Measurements from ENCODE around the gene PCDHGA11. TPM values are rescaled to one million over a fixed set of nuclear protein-coding genes. Genes with fewer than 3 reads are reported as not detected.

The PCDHGA11 gene
- total and polyA plus RNA-seq, 10 of the 15 experiments (the other 5 are each of a cell fraction or from before 2014, with no cell fraction given) = 0.21 to 3.4 (median 2.2) TPM

- ChIA-PET RAD21 (ENCODE audit: unreplicated experiment) (no interaction called here), CTCF (interaction anchor here (0.9 to 1.4 kb wide), 4 partner anchors 10 to 171 kb away, joined by 3 read pairs; partner anchors contain the start of genes PCDHGA10 and PCDHGA7)
- WGBS (ENCODE audit: insufficient coverage, insufficient replicate concordance, low lambda C conversion rate, missing lambda C conversion rate) = 83% methylated on average over 38 of the region's 38 CpGs
These were observed 28.2 kb upstream of the PCDHGA11 start, which contains the start of gene PCDHGA8 for GRCh38 chr5:141392429-141393198. Gene PCDHGA8, plus strand, starts transcription at chr5:141392633. Its CDS starts 181 bp downstream, at chr5:141392814.

More at GRCh38 chr5:141392429-141393198, 28.2 kb upstream of the PCDHGA11 start, which contains the start of gene PCDHGA8:
- no peak for DNase-seq (ENCODE audit: low read depth, low spot score)
- BruUV-seq (replicated peaks) = no TSS peak
- no peaks in the 10 kb centered on the region for H3K36me3 ChIP-seq (ENCODE audit: control insufficient read depth in 2 of 2, insufficient read depth in 2 of 2, low read length in 1 of 2)
- no peak for FAIRE-seq
- H3K79me2 ChIP-seq (ENCODE audit: control insufficient read depth, insufficient read depth, low read length) = no peaks in the 10 kb centered on the region
- H4K20me1 ChIP-seq (ENCODE audit: control insufficient read depth, insufficient read depth) = no peaks in the 10 kb centered on the region
- no peak within 1 kb of the TSS for H3K27ac ChIP-seq (ENCODE audit: control insufficient read depth, insufficient read depth)
- H3K4me3 ChIP-seq = no peak within 1 kb of the TSS
- SMC1A ChIA-PET (ENCODE audit: uncharacterized antibody, unreplicated experiment) = interaction anchor here (1.4 kb wide), 1 partner anchor 165 kb away, joined by 4 read pairs; no protein-coding TSS in a partner anchor
- H3K9ac ChIP-seq (ENCODE audit: control insufficient read depth, insufficient read depth, low read length) = no peak within 1 kb of the TSS
- peaks cover 5% of the 10 kb centered on the region; the same call in 2 of the 3 replicates for H3K9me3 ChIP-seq (replicated peaks; ENCODE audit: control insufficient read depth, insufficient read depth, low read length)
- TF ChIP-seq NFIC (IDR thresholded peaks at IDR 0.05; ENCODE audit: low read depth, low read length) = no peak
- no peak for TF ChIP-seq JUNB (IDR thresholded peaks at IDR 0.05)
- no peak for TF ChIP-seq DPF2 (IDR thresholded peaks at IDR 0.05)
- TF ChIP-seq RELB (IDR thresholded peaks at IDR 0.05; ENCODE audit: low read depth) = no peak
- no peak for TF ChIP-seq NR2C1 (IDR thresholded peaks at IDR 0.05)
- no peak for TF ChIP-seq ATF3 (IDR thresholded peaks at IDR 0.05; ENCODE audit: borderline replicate concordance, extremely low read depth, low read depth, low read length)
- no peak for TF ChIP-seq WRNIP1 (IDR thresholded peaks at IDR 0.05; ENCODE audit: borderline replicate concordance, low read depth, low read length)
- TF ChIP-seq ZSCAN29 (IDR thresholded peaks at IDR 0.05) = no peak
- TF ChIP-seq SMAD1 (IDR thresholded peaks at IDR 0.05; ENCODE audit: low read depth, partially characterized antibody) = no peak
- TF ChIP-seq IRF3 (IDR thresholded peaks at IDR 0.05) = no peak
- no peak for TF ChIP-seq JUND (IDR thresholded peaks at IDR 0.05; ENCODE audit: low read depth, low read length)
- no peak for TF ChIP-seq CTCF (IDR thresholded peaks at IDR 0.05 in 2 of 3, conservative IDR thresholded peaks at IDR 0.05 in 1 of 3; ENCODE audit: control insufficient read depth in 2 of 3, extremely low read depth in 1 of 3, insufficient read depth in 1 of 3, low read depth in 3 of 3, low read length in 3 of 3)
- TF ChIP-seq SIN3A (IDR thresholded peaks at IDR 0.05; ENCODE audit: low read depth, low read length) = no peak
- H3K4me2 ChIP-seq (ENCODE audit: control insufficient read depth, insufficient read depth) = no peak within 1 kb of the TSS
- intact Hi-C loops (cut with micrococcal nuclease; ENCODE audit: unreplicated experiment) (no loop called here), in situ Hi-C loops (cut with MboI) (no loop called here)
- H2AFZ ChIP-seq (ENCODE audit: control insufficient read depth, low read depth, low read length) = no peak within 1 kb of the TSS
- H3K4me1 ChIP-seq (ENCODE audit: control insufficient read depth, insufficient read depth, low read length) = no peaks in the 10 kb centered on the region
- ATAC-seq = no peak
- H3K27me3 ChIP-seq (replicated peaks in 1 of 2; ENCODE audit: control insufficient read depth in 2 of 2, insufficient read depth in 2 of 2, low read length in 1 of 2) = no peaks in the 10 kb centered on the region
- POLR2A ChIA-PET = no interaction called here
